GM18951 (cell line): ENCODE measurements around the gene ARHGAP11A.

Experiments used
- POLR2A ChIP-seq: IDR thresholded peaks from 4 replicates; pipeline ENCODE4 v1.6.1; 2011; ENCODE audit warnings: mild to moderate bottlenecking; ENCODE audit not compliant: insufficient read length, insufficient read depth; ENCODE audit errors: extremely low read depth
- in situ Hi-C: fragments of 300-500 bp; cut with MboI; formaldehyde crosslinking; loops from one replicate; pipeline ENCODE4 v1.12.0; 2022; ENCODE audit warnings: low sequenced_read_pairs, mixed read lengths, inconsistent platforms; ENCODE audit not compliant: unreplicated experiment

Gene ARHGAP11A

DNA sequence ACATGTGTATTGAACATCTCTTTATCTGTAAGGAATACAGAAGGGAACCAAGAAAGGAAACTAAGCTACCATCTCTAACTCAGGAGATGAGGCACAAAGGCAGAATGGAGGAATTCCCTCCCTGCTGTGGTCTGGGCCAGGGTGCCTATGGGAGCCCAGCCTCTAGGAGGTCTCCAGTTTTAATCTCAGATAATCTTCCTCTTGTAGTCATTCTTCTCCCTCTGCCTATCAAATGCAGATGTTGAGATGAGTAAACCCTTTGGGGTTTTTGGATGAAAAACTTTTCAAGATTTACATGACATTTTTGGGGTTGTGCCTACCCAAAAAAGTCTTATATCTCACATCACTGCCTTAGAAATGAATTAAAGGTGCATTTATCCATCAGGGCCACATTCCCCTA is 49.5 kb downstream of the ARHGAP11A start:
- no peak for TF ChIP-seq POLR2A
- in situ Hi-C loops: no loop called here

DNA sequence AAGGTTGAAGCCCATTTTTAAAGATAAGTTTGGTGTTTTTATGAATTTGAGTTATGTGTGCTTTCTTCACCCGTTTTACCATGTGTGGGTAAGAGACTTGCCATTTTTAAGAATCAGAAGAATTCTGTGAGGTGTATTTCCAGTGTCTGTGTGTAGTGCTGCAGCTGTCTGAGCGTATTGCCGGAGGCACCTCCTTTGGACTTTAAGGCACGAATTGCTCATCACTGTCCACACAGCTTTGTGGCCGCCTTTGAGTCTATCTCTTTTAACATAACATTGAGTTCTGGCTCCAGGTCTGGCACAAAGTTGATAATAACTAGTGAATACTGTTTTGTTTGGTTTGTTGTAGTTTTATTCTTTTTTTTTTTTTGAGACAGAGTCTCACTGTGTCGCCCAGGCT is 52.0 kb downstream of the ARHGAP11A start:
- in situ Hi-C loops: no loop called here

DNA sequence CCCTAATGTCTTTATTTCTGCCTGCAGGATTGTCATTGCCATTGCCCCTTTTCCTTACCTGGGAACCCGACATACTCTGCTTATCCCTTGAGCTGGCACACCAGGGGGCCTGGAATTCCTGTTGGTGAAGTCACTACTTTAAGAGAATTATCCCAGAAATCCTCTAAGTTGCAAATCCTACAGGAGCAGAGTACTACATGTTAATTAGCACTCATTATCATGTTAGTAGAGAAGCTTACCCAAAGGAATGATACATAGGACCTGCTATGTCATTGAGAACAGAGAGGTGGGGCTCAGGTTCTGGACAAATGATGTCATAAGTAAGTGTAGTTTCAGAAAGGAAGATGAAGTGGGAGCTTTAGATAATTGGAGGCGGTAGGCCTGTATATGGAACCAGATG is 53.6 kb downstream of the ARHGAP11A start:
- in situ Hi-C loops: no loop called here
- no peak for TF ChIP-seq POLR2A

More for the DNA sequence above, 52.0 kb downstream of the ARHGAP11A start:
- no peak for TF ChIP-seq POLR2A

DNA sequence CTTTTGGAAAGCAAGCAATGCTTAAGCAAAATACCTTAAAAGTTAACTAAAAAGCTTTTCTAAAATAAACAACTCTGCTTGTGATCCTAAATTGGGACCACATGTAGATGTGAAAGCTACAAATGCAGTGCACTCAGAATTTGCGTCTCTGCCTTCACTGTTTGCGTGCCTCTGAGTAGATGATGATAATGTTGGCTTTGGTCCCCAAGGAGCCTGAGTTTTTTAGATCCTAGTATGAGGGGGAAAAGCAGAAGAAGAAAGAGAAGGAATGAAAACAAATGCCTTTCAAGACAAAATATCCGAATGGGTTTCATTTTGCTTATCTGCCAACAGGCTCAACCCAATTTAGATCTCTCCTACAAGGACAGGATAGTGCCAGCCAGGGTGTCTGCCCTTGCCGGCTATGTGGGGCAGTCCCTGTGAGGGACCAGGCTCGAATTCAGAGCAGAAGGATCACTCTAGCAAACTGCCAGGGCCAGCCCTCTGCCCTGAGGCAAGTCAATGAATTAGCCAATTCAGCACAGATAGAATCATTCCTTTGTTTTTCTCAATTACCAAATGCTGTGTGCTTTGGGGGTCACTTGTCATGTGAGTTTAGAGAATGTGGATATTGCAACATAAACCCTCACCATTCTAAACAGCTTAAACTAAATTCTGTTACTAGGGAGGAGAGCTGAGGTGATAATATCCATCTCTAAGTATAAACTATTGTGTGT is 54.8 kb downstream of the ARHGAP11A start:
- in situ Hi-C loops: no loop called here
- no peak for TF ChIP-seq POLR2A

DNA sequence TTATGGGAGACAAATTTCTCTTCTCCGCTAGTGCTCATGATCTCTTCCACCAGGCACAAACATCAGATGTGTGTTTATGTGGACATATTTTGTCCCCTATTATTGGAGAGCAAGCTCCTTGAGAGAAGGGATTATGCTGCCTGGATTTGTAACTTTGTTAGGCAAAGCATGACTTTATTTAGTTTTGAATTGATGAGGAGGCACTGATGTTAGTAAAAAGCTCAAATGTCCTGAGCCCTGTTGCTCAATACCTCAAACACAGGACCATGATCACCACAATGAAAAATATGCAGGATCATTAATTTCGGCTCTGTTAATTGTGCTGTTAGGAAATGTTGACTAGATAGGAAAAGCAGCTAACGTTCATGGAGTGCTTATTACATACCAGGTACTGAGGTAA is 55.3 kb downstream of the ARHGAP11A start:
- no peak for TF ChIP-seq POLR2A
- in situ Hi-C loops: no loop called here

DNA sequence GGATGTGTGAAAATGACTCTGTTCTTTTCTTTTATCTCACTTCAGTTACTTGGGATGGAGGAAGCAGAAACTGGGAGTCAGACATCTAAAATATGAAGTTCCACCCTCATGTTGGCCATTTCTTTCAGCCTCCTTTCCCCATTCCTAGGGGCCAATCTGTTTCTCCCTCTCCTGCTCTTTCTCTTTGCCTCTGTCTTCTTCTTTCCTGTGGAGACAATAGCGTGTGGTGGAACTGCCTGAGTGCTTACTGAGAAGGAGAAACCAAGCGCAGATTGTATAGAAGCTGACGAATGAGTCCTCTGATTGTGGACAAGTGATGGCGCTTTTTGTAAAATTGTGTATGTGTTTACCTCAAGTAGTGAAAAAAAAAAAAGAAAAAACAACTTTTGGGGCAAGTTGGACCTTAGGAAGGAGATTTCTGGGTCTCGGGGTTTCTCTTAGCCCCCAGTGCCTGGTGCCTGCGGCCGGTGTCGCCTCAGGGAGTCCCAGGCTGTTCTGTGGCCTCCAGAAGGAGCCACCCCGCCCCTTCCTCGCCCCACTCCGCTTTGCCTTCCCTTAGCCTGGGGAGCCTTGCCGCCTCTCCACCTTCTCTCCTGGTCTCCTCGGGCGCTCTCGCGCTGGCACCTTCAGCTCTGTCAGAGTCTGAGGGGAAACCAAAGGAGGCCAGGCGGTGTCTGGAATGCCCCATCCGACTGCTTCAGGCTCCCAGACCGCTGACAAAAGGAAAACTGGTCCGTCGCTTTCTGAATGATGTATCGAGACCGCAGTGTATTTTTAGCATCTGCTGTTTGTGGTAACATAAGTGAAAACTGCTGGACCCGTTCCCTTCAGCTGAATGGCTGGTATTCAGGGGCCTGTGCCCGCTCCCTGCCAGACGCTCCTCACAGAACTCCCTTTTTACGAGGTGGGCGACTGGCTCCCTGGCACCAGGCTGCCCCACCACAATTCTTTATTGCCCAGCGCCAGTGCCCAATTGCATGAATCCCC is 56.3 kb downstream of the ARHGAP11A start:
- in situ Hi-C loops: no loop called here
- TF ChIP-seq POLR2A: no peak

DNA sequence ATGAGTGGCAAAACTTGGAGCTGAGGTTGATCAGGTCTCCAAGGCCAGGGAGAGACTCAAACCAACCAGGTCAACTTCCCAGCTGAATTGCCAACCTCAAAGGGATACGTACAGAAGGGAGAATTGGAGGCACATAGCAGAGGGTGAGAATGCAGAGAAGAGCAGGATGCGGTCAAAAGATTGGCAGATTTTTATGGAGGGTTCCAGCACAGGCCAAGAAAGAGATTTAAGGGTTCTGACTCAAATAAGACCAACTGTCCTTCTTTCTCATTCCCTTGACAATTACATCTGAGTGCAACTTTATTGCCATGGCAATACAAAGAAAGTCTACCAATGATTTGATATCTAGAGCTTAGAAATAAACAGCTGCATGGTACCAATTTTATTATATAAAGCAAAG is 59.4 kb downstream of the ARHGAP11A start:
- in situ Hi-C loops: no loop called here

DNA sequence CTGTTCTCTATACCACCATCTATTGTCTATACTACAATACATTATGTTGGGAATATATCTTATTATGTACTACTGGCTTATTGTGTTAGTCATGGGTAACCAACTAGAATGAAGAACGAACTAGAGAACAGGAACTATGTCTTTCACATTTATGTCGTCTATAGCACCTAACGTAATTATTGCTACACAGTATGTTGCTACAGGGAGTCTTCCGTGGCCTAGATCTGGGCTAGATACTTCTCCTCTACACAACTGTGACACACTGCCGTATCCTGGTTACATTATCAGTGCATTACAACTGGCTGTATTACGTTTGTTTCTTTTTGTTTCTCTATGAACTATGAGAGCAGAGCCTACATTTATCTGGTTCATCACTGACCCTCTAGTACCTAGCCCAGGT is 60.2 kb downstream of the ARHGAP11A start:
- no peak for TF ChIP-seq POLR2A
- in situ Hi-C loops: no loop called here

More for the DNA sequence above, 59.4 kb downstream of the ARHGAP11A start:
- TF ChIP-seq POLR2A: no peak

DNA sequence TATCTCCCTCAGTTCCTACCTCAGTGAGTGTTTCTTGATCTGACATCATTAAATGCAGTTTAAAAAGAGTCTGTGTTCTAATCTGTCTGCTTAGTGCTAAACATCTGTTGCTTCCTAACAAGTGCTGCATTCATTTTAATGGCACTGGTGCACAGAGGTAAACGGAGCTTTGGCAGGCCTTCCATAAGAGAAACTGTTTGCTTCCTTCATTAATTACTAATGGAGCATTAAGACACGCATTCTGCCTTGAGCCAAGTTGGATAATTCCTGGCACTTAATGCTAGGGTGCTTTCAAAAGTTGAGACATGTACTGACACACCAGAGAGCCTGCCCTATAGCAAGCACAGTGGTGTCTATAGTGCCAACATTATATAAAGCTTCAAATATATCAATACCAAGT is 60.9 kb downstream of the ARHGAP11A start:
- no peak for TF ChIP-seq POLR2A
- in situ Hi-C loops: no loop called here

DNA sequence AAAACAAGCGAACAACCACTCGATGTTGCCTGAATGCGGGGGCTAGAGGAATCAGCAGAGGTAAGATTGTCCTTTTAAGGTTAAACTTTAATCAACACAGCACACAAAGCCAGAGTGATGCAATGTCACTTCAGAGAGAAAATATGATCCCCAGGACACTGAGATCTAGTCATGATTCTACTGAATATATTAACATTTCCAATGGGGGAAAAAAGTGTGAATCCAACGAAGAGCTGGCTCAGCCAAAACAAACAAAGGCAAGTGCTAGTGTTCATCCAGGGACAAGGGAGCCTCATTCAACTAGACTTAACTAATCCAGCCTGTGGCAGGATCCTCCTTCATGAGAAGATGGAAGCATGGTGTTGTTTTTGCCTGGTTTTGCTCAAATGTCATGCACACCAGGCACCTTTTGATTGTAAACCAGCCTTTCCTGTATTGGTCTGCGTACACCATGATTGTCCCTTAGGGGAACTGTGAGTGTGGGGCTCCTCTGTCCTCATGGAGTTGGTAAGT is 62.0 kb downstream of the ARHGAP11A start:
- in situ Hi-C loops: no loop called here
- TF ChIP-seq POLR2A: no peak

DNA sequence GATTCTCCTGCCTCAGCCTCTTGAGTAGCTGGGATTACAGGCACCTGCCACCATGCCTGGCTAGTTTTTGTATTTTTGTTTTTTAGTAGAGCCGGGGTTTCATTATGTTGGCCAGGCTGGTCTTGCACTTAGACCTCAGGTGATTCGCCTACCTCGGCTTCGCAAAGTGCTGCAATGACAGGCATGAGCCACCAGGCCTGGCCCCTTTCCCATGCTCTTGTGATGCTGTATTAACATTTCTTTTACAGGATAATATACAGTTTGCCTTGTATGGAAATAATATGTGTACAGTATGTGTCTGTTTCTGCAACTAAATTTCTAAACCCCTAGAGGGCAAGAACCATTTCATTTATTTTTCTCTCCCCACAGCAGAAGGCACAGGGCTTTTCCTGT is 64.0 kb downstream of the ARHGAP11A start:
- no peak for TF ChIP-seq POLR2A
- in situ Hi-C loops: no loop called here

DNA sequence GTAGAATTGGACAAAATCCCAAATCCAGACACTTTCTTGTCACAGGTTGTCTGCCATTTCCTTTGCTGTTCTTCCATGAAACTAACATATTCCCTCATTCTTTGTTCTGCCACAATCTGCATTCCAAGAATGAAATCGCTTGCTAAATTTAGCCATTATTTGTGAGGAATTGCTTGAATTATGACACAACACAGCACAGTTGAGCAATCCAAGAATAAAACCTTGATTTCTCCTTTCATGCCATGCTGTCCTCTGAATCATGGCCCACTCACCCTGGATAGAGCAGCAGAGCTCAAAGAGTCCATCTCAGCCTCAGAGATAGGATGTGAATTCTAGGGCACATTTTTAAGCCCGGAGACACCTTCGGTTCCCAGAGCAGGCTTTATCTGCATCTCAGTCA is 67.3 kb downstream of the ARHGAP11A start:
- no peak for TF ChIP-seq POLR2A
- in situ Hi-C loops: no loop called here

DNA sequence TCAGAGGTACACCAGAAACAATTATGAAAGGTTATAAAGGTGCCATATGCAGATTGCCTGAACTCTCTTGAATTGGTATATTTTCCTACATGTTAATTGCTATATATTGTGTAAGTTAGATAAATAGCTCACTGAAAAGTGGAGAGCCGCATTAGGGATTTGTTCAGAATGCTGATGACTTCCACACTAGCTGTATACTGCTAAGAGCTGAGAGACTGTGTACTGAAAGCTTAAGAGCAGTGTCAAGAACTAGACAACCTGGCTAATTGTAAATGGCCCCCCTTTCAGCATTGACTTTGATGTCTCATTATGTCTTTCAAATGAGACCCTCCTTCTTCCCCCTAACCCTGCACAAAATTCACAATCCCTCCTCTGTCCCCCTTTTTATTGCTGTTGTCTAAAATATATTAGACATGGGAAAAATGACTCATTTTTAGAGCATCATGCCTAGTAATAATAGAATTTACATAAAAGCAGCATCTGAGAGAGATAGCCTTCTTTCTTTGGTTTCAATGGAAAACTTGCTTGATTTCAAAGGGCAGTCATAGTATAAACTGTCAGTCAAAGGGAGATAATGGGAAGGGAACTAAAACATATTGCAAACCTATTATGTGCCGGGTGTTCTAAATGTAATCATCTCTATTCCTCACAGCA is 67.8 kb downstream of the ARHGAP11A start:
- in situ Hi-C loops: no loop called here
- no peak for TF ChIP-seq POLR2A

DNA sequence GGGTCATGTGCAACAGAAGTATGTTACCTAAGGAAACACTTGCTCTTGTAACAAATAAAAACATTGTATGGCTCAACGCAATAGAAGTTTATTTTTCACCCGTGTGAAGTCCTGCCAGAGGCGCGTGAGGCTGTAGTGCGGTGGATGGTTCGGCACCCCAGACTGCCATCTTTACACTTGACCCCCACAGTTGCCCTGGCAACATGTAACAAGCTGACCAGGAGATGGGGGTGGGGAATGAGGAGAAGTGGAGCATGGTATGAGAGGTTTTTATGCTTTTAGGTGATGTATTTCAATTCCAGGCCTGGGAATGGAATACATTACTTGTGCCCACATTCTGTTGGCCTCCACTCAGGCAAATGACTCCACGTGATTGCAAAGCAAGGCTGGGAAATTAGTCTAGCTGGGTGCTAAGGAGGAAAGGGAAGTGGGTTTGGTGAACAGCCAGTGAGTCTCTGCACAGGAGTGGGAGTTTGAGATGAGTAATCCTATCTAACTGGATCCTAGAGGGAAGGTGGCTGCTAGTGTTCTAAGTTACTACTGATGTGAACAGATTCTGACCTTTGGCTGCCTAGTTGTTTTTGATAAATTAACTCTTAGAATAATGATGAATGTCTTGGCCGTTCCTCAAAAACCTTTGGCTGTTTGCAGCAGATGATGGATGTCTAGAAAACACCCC is 68.7 kb downstream of the ARHGAP11A start:
- TF ChIP-seq POLR2A: no peak
- in situ Hi-C loops: no loop called here
